ENCODE measurements around the gene TNN. TPM values are rescaled to one million over a fixed set of nuclear protein-coding genes. Genes with fewer than 3 reads are reported as not detected.

Gene TNN
- total RNA-seq, 1 experiment from 2014 or later, result 0.07 TPM

DNA sequence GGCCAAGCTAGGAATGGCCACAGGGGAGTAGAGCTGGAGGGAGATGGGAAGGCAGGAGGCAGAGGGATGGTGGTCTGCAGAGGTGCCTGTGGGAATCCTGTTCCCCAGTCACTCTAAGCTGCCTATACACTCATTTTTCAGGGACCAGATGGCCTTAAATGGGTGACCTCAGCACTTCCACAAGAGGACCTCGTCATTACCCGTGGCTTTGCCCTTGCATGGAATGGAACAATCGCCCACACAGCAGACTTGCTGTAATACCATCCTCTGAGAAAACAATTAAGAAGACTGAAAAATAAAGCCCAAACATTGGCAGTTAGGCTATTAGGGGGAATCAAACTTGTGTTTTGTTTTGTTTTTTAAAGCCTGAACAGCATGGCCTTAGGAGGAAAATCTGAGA lies 12.9 kb upstream of the TNN start:
- Mint-ChIP-seq H3K27ac (ENCODE audit: unreplicated experiment) (no peak overlapping the region), H3K27me3 (ENCODE audit: unreplicated experiment) (peaks cover 78% of the 10 kb centered on the region), H3K9me3 (ENCODE audit: low read depth, unreplicated experiment) (no peaks in the 10 kb centered on the region), H3K36me3 (ENCODE audit: insufficient read depth, unreplicated experiment) (no peaks in the 10 kb centered on the region), H3K4me1 (ENCODE audit: low read depth, unreplicated experiment) (no peaks in the 10 kb centered on the region), H3K4me3 (ENCODE audit: low read depth, unreplicated experiment) (no peak overlapping the region)
- BruUV-seq (replicated peaks), result no TSS peak
- DNase-seq, result no peak
- intact Hi-C loops (cut with micrococcal nuclease; ENCODE audit: unreplicated experiment), result no loop called here
- CTCF ChIA-PET, result no interaction called here
- TF ChIP-seq CTCF (IDR thresholded peaks at IDR 0.05; ENCODE audit: unreplicated experiment), result no peak

DNA sequence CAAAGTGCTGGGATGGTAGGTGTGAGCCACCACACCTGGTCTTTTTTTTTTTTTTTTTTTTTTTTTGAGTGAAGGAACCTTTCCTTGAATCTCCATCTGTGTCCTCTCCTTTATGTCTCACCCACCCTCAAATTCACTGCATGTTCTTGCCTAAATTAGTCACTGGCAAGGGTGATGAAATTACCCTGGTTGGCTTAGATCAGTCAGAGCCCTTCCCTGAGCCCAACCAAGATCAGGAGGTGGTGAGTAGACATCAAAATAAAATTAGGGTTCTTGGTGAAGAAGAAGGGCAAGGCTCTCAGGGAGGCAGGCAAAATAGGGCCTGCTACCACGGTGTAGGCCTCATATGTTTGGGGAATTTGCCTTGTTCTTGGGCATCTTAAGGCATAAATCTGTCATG lies 5.3 kb upstream of the TNN start:
- H3K27ac Mint-ChIP-seq (ENCODE audit: unreplicated experiment), result no peak overlapping the region
- peaks cover 3% of the 10 kb centered on the region for H3K9me3 Mint-ChIP-seq (ENCODE audit: low read depth, unreplicated experiment)
- intact Hi-C loops (cut with micrococcal nuclease; ENCODE audit: unreplicated experiment), result no loop called here
- H3K4me1 Mint-ChIP-seq (ENCODE audit: low read depth, unreplicated experiment), result no peaks in the 10 kb centered on the region
- peaks cover 53% of the 10 kb centered on the region for H3K27me3 Mint-ChIP-seq (ENCODE audit: unreplicated experiment)
- BruUV-seq (replicated peaks), result no TSS peak
- CTCF ChIA-PET, result interaction anchor here (0.5 kb wide), 1 partner anchor 90 kb away, joined by 4 read pairs; no protein-coding TSS in a partner anchor
- H3K36me3 Mint-ChIP-seq (ENCODE audit: insufficient read depth, unreplicated experiment), result no peaks in the 10 kb centered on the region
- no peak for TF ChIP-seq CTCF (IDR thresholded peaks at IDR 0.05; ENCODE audit: unreplicated experiment)
- H3K4me3 Mint-ChIP-seq (ENCODE audit: low read depth, unreplicated experiment), result no peak overlapping the region
- DNase-seq, result no peak

DNA sequence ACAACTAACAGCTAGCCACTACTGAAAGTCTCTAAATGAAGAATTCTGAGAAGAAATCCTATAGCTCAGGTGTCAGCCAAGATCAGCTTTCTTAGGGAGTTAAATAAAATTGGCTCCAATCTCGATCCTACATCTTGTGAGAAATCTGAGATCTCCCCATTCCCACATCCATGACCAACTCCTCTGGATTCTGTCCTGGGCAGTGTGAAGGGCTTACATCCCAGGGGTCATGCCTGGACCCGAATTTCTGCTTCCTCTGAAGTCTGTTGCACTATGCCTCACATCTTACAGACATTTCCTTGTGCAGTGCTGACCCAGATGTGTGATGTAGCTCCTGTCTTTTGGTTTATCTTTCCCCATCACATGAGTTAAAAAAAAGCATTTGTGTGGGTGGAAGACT lies 4.8 kb upstream of the TNN start:
- H3K27me3 Mint-ChIP-seq (ENCODE audit: unreplicated experiment), result peaks cover 54% of the 10 kb centered on the region
- TF ChIP-seq CTCF (IDR thresholded peaks at IDR 0.05; ENCODE audit: unreplicated experiment), result no peak
- H3K4me3 Mint-ChIP-seq (ENCODE audit: low read depth, unreplicated experiment), result no peak overlapping the region
- CTCF ChIA-PET, result interaction anchor here (0.5 kb wide), 1 partner anchor 89 kb away, joined by 4 read pairs; no protein-coding TSS in a partner anchor
- peaks cover 3% of the 10 kb centered on the region for H3K9me3 Mint-ChIP-seq (ENCODE audit: low read depth, unreplicated experiment)
- H3K27ac Mint-ChIP-seq (ENCODE audit: unreplicated experiment), result no peak overlapping the region
- no peaks in the 10 kb centered on the region for H3K36me3 Mint-ChIP-seq (ENCODE audit: insufficient read depth, unreplicated experiment)
- H3K4me1 Mint-ChIP-seq (ENCODE audit: low read depth, unreplicated experiment), result no peaks in the 10 kb centered on the region
- no TSS peak for BruUV-seq (replicated peaks)
- intact Hi-C loops (cut with micrococcal nuclease; ENCODE audit: unreplicated experiment), result no loop called here
- DNase-seq, result no peak

DNA sequence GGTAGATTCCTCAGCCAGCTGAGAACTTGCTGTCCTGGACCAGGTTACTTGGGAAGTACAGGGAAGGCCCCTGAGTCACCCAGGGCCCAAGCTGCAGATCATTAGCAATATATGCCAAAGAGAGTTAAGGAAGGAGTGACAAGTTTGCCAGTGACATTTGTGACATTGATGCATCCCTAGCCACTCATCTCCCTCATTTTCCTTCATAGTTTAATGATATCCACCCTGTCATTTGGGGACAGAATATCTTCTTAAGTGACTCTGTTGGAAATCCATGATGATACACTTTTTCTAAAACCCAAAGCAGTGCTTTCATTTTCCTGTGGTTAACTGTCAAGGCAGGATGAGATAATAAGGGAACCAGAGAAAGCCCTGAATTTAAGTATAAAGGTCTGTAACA lies 3.2 kb downstream of the TNN start:
- no peaks in the 10 kb centered on the region for H3K9me3 Mint-ChIP-seq (ENCODE audit: low read depth, unreplicated experiment)
- intact Hi-C loops (cut with micrococcal nuclease; ENCODE audit: unreplicated experiment), result no loop called here

More for the DNA sequence above, 3.2 kb downstream of the TNN start:
- CTCF ChIA-PET, result no interaction called here
- H3K27ac Mint-ChIP-seq (ENCODE audit: unreplicated experiment), result no peak overlapping the region
- no peak for TF ChIP-seq CTCF (IDR thresholded peaks at IDR 0.05; ENCODE audit: unreplicated experiment)
- no peak for DNase-seq
- no peaks in the 10 kb centered on the region for H3K36me3 Mint-ChIP-seq (ENCODE audit: insufficient read depth, unreplicated experiment)
- no peak overlapping the region for H3K4me3 Mint-ChIP-seq (ENCODE audit: low read depth, unreplicated experiment)
- no peaks in the 10 kb centered on the region for H3K4me1 Mint-ChIP-seq (ENCODE audit: low read depth, unreplicated experiment)
- H3K27me3 Mint-ChIP-seq (ENCODE audit: unreplicated experiment), result peaks cover 81% of the 10 kb centered on the region
- no TSS peak for BruUV-seq (replicated peaks)
